CD4-positive, alpha-beta T cell treated with Interleukin-12 subunit alpha and Interleukin-12 subunit beta, for 1 hour (primary cell): Measurements from ENCODE around the gene CHD6.

Experiments
- DNase-seq: peaks from one replicate; pipeline ENCODE4 v3.0.0-alpha.2; 2020

Gene CHD6

GRCh38 chr20:41501376-41501775, 116.8 kb downstream of the CHD6 start:
- DNase-seq = no peak

GRCh38 chr20:41499961-41500725, 118.0 kb downstream of the CHD6 start:
- DNase-seq = no peak

DNA sequence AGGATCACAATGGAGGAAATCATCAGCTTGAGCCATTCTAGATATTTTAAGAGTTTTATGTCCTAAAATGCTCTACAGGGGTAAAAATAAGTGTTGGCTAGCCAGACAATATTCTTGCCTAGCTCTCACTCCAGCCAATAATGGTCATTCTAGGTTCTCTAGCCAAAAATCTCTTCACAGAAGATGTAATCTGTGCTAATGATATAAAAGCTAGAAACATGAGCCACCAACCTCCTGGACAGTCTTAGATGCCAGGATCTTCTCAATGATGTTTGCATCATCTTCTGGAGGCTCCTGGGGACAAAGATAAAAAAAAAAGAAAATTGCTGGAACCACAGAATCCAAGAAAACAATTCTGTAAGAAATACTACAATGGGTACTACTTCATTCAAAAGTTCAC, 119.1 kb downstream of the CHD6 start:
- DNase-seq = no peak

DNA sequence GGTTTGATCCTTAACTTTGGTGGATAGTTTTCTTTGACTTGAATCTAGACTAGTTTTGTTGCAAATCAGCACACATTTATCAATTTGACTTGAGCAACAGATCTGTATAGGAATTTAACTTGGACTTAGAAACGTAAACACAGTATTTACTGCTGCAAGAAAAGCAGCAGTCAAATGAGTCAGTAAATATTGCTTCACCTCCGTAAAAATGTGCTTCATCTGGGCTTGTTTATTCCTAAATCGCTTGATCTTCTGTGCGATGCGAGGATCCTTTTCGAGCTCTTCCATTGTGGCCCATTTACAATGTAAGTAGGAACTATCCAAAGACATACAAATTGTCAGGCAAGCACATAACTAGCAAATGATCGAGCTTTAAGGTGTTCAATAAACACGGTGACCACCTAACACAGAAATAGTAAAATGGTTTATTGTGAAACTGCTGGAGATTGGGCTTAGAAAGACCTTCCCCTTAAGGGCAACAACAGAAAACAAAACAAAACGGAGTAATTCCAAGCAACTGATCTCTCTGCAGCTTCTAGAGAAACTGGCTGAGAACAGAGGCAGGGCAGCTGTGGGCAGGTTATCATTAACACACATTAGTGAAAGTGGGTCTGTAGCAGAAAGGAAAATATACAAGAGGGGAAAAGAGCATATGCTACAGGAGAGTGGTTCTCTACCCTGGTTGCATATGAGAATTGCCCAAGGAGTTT, 120.8 kb downstream of the CHD6 start:
- no peak for DNase-seq

DNA sequence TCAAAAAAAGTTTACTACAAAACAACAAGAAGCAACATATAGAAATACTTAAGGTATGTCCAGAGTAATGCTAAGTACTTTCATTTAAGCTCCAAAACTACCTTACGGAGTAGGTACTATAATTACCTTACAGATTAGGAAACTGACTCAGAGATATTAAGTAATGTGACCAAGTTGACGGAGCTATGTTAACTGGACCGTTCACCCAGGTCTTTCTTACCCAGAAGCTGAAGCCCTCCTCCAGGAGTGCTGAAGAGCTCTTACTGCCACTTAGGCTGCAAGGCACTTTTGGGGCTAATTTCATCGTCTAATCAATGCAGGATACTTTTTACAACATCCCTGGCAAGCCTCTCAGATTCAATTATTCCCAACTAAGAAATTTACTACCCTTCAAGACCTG, 123.7 kb downstream of the CHD6 start:
- DNase-seq = no peak

DNA sequence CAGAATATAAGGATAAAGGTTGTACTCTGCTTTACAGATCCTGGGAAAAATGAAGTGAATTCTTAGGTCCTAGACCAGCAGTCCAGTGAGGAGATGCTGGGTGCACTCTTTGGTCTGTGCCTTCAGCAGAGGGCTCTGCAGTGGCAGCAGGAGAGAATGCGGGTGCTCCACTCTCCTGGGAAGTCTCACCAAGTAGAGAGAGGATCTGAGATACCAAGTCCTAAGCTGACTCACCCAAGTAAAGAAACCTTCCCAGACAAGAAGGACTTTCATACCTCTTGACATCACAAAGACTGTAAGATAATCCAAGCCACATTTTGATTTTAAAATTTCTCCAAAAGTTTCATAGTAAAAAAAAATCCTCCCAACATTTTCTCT, 134.6 kb downstream of the CHD6 start:
- DNase-seq = no peak

DNA sequence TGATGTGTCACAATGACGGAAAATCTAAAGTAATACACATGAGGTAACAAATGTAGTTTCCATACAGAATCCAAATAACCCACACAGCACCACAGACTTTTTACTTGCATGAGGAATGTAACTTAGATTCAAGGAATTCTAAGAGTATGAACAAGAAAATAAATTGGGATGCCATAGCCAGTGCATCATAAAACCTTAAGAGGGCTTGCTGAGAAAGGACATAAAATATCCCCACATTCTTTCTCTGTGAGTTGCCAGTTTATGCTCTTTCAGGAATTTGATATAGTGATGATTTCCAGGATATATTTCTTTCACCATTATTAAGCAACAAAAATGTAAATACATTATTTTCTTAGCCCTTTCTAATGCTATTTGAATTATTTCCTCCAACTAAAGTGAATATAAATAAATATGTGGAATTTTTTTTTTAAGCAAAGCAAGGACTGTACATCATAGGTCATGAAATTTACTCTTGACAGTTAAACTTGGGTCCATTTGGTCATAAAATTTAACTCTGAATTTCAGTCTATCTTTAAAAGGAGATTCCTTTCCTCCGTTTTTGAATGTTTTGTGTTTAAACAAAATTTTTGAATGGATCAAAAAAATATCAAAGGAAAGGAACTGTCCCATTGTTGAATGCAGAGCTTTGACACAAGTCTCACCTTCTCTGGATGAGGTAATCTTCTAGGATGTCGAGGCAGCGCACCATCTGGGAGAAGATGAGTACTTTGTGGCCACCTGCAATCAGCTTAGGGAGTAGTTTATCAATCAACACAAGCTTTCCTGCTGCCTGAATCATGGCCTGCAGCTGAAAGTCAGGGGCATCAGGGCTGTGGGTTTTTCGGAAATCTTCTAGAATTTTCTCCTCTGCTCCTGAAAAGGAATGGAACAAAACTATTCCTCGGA, 135.3 kb downstream of the CHD6 start:
- DNase-seq = no peak

GRCh38 chr20:41480054-41480770, 138.0 kb downstream of the CHD6 start:
- no peak for DNase-seq

DNA sequence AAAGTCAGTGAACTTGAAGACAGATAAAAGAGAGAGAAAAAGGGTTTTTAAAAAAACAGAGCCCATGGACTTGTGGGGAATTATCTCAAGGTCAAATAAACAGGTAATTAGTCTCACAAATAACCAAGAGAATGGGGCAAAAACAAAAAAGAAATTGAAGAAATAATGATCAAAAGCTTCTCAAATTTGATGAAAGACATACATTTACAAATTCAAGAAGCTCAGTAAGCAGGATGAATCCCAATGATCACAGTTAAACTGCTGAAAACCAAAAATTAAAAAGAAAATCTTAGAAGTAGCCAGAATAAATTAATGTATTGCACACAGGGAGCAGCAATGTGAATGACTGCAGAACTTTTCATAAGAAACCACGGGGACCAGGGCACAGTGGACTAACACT, 139.1 kb downstream of the CHD6 start:
- DNase-seq = no peak

DNA sequence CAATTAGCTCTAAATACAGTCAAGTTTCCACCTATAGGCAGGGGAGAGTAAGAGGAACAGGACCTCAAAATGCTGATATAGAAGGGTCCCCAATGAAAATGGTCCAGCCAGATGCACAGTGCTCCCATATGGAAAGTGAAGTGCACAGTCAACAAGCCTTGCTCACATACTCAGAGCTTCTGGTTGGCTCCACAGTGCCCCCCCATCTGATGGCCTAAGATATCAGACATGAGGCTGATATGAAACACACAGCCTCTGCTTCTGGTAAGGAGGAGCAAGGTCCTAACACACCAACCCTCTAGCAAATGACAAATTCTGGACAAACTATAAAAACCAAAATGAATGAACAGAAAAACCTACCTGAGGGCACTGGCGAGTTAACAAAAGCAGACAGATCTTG, 140.2 kb downstream of the CHD6 start:
- no peak for DNase-seq

DNA sequence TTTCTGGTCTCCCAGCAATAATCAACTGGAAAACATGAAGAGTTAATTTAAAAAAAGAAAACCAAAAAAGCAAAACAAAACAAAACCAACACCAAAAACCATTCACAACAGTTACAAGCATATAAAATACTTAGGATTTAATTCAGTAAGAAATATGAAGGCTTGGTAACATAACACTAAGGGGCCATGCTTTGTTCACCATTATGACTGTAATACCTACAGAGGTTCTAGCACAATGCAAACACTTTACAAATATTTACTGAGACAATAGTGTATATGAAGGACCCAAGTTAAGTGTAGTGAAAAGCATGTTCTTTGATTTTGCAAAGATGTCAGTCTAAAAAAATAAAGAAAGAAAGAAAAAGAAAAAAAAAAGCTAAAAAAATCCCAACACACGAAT, 141.7 kb downstream of the CHD6 start:
- no peak for DNase-seq

DNA sequence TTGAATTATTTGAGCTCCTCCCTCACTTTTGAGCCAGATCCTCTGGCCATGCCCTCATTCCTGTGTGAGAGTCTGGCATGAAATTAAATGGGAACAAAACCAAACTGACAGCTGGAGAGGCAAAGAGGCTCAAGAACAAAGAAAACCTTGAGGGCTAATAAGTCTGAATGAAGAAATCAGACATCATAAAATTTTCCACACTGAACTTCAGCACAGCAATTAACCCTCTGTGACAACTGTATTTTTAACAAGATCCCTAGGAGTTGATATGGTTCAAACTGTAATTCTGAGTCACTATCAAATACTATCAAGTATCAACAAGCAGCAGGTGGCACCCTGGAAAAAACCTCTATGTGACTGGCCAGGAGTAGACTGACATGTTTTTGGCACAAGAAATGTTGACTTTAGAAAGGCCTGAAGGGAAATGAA, 142.2 kb downstream of the CHD6 start:
- no peak for DNase-seq

DNA sequence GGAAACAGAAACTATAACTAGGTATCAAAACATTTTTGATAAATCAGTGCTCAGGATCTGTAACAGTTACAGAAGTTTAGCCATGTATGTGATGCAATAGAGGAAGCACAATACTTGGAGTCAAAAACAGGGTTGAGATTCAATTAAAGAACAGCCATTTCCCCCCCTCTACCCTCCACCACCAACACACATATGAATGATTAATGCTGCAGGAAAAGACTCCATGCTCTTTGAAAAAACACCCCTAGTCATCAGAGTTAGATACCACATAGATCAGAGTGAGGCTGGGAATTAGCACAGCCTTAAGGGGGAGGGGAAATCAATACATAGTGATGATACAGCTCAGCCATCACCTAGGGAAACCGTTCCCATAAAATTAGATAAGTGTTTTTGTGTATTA, 142.7 kb downstream of the CHD6 start:
- no peak for DNase-seq

DNA sequence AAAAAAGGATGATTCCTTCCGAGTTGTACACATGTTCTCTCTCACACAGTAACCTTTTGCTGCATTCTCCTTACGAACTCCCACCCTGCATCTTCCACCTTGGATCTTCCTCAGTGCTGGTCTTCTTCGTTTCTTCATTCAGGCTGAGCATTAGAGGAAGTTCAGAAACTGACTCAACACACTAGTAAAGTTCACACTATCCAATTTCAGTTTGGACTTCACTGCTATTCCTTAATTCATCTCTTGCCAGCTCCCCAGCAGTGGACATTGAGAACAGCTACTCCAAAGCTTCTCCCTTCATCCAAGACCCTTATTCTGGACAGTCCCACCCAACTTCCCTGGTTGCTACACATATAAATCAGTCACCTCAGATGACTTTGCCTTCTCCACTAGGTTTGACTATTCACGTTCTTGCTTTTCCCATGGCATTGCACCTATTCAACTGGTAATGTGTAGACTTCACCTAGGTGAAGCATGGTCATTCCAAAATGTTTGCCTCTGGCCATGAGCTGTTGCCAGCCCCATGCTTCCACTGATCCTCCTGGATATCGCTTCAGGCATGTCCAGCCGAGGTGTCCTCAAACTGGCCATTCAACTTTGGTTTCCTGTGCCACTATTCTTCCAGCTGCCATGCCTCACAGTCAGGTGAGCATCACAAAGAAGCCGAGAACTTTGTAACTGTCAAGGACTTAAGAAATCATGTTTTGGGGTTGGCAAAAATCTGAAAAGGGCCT, 147.6 kb downstream of the CHD6 start:
- no peak for DNase-seq

- DNase-seq = no peak
These were observed 148.3 kb downstream of the CHD6 start for GRCh38 chr20:41469868-41470267.

GRCh38 chr20:41468994-41469600, 149.1 kb downstream of the CHD6 start:
- DNase-seq = no peak

DNA sequence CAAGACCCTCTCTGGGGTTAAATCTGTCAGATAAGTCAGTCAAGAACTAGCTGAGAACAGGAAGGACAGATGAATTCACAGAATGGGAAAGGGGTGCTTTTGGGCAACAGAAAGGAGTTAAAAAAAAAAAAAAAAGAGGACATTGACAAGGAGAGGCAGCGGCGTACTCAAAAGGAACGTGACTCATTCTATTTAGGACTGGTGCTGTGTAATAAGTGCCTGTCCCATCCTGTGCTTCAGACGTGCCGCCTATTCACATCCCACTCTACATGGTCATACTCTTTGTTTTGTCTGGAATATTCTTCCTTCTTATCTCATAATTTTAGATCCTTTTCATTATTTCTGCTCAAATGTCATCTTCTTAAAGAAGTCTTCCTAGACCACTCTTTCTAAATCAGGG, 150.5 kb downstream of the CHD6 start:
- no peak for DNase-seq

- DNase-seq = no peak
These were observed 151.0 kb downstream of the CHD6 start for GRCh38 chr20:41467220-41467619.

DNA sequence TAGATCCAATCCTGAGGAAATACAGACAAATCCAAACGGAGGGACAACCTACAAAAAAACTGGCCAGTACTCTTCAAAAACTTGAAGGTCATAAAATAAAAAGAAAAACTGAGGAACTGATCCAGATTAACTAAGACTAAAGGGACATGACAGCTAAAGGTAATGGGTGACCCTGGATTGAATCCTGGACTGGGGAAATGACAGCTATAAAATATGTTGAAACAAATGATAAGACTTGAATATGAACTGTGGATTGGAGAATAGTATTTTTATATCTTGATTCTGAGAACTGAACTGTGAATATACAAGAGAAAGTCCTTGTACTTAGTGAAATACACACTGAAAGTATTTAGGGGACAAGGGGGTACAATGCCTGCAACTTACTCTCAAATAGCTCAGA, 154.6 kb downstream of the CHD6 start:
- DNase-seq = no peak

GRCh38 chr20:41462372-41463161, 155.6 kb downstream of the CHD6 start:
- DNase-seq = no peak

DNA sequence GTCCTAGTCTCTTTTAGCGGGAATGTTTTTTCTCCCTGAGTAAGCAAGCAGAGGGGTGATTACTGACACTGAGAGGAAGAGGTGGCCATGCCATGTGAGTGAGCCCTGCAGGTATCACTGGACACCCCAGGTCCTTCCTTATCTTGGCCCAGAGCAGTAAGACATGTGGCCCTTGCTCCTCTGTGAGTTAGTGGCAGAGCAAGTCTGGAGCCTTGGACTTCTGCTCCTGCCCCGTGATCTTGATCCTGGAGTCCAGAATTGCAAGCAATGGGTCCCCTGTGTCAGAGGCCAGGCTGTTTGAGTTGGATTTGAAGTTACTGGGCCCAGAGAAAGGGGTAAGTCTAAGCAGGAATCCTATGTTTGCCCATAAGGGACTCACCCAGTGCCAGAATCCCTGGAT, 159.4 kb downstream of the CHD6 start:
- DNase-seq = no peak
